ENCODE data around the gene WDR37. TPM values are rescaled to one million over a fixed set of nuclear protein-coding genes. Genes with fewer than 3 reads are reported as not detected.

Gene WDR37
- total and polyA plus RNA-seq, 5 experiments from 2014 or later, result 15.9 to 49.4 (median 21.6) TPM

DNA sequence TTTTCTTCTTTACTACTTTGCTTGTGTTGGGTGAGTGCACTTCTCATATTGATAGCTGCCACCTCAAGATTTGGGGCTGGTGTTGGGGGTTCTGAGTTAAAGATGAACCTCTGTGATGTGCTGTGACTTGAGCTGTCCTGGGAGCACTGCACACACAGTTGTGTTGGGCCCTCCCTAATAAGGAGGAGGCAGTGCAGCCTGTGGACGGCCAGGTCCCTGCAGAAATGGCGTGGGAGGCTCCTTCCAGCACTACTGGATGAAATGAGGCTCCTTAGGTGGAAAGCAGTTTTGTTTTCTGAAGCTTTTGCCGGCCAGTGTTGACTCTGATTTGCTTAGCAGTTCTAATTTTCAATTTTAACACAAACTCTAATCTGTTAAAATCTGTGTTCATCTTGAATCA, 44.0 kb downstream of the WDR37 start:
- Mint-ChIP-seq H3K4me3 (no peak overlapping the region), H3K27ac (peak overlapping the region in 6 of 10 donors; percentile 15 to 72 (median 60)), H3K27me3 (no peaks in the 10 kb centered on the region), H3K36me3 (peaks cover 0 to 43% (median 6%) of the 10 kb centered on the region in 3 donors), H3K4me1 (peaks cover 14 to 28% (median 20%) of the 10 kb centered on the region in 4 donors), H3K9me3 (no peaks in the 10 kb centered on the region)
- POLR2A ChIA-PET, result no interaction called here
- DNase-seq, result no peak
- ATAC-seq, result no peak

DNA sequence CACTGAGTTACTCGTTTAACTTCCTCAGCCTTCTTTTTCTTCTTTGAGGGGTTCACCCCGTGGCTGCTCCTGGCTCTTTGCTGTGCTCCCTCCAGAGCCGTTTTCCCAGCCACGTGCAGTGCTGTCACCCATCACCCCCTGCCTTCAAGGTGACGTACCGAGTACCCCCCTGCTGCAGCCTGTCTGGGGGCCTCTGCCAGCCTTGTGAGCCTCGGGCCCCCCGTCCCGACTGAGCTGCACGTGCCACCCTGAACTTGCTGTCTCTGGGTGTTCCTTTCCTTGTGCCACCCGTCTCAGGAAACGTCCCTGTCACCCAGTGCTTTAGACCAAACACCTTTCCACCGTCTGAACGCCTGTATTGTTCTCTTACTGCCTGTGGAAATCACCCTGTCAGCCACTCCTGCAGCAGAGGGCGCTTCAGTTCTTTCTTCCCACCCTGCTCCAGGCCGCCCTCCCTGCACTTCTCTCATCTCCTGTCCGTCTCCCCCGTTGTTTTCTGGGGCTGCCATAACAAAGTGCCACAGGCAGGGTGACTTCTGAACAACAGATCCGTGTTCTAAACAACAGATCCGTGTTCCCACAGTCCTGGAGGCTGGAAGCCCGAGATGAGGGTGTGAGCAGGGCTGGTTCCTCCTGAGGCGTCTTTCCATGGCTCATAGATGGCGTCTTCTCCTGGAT, 44.6 kb downstream of the WDR37 start:
- H3K27ac Mint-ChIP-seq, result peak overlapping the region in 8 of 10 donors; percentile 19 to 78 (median 58)
- ATAC-seq (no peak), DNase-seq (no peak)
- peaks cover 0 to 49% (median 9%) of the 10 kb centered on the region in 3 donors for H3K36me3 Mint-ChIP-seq
- POLR2A ChIA-PET, result no interaction called here
- H3K4me1 Mint-ChIP-seq, result peaks cover 14 to 28% (median 20%) of the 10 kb centered on the region in 4 donors
- H3K27me3 Mint-ChIP-seq, result no peaks in the 10 kb centered on the region
- H3K4me3 Mint-ChIP-seq, result no peak overlapping the region
- H3K9me3 Mint-ChIP-seq, result no peaks in the 10 kb centered on the region

DNA sequence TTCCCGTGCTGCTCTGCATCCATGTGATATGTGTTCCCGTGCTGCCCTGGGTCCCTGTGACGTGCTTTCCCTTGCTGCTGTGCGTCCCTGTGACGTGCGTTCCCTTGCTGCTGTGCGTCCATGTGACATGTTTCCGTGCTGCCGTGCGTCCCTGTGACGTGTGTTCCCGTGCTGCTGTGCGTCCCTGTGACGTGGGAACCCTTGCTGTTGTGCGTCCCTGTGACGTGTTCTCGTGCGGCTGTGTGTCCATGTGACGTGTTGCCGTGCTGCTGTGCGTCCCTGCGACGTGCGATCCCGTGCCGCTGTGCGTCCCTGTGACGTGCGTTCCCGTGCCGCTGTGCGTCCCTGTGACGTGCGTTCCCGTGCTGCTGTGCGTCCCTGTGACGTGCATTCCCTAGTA, 45.8 kb downstream of the WDR37 start:
- DNase-seq, result no peak
- H3K4me3 Mint-ChIP-seq, result no peak overlapping the region

DNA sequence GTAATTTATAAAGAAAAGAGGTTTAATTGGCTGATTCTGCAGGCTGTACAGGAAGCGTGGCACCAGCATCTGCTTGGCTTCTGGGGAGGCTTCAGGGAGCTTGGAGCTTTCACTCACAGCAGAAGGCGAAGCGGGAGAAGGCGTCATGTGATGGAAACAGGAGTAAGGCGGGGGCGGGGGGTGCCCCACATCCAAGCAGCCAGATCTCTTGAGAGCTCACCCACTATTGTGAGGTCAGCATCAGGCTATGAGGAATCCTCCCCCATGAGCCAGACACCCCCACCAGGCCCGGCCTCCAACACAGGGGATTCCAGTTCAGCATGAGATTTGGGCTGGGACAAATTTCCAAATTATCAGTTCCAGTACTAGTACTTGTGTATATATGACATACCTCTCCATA, 46.2 kb downstream of the WDR37 start:
- POLR2A ChIA-PET, result no interaction called here
- H3K36me3 Mint-ChIP-seq, result peaks cover 0 to 65% (median 13%) of the 10 kb centered on the region in 3 donors
- H3K9me3 Mint-ChIP-seq, result no peaks in the 10 kb centered on the region
- H3K4me1 Mint-ChIP-seq, result peaks cover 16 to 29% (median 21%) of the 10 kb centered on the region in 4 donors
- ATAC-seq, result no peak
- DNase-seq, result no peak
- H3K4me3 Mint-ChIP-seq, result no peak overlapping the region
- H3K27ac Mint-ChIP-seq, result peak overlapping the region in 7 of 10 donors; percentile 20 to 75 (median 48)
- H3K27me3 Mint-ChIP-seq, result no peaks in the 10 kb centered on the region

More for the DNA sequence above, 45.8 kb downstream of the WDR37 start:
- no peaks in the 10 kb centered on the region for H3K27me3 Mint-ChIP-seq
- H3K9me3 Mint-ChIP-seq, result no peaks in the 10 kb centered on the region
- H3K36me3 Mint-ChIP-seq, result peaks cover 0 to 61% (median 13%) of the 10 kb centered on the region in 3 donors
- peaks cover 16 to 28% (median 20%) of the 10 kb centered on the region in 4 donors for H3K4me1 Mint-ChIP-seq
- POLR2A ChIA-PET, result no interaction called here
- peak overlapping the region in 8 of 10 donors; percentile 20 to 75 (median 48) for H3K27ac Mint-ChIP-seq
- ATAC-seq, result no peak

DNA sequence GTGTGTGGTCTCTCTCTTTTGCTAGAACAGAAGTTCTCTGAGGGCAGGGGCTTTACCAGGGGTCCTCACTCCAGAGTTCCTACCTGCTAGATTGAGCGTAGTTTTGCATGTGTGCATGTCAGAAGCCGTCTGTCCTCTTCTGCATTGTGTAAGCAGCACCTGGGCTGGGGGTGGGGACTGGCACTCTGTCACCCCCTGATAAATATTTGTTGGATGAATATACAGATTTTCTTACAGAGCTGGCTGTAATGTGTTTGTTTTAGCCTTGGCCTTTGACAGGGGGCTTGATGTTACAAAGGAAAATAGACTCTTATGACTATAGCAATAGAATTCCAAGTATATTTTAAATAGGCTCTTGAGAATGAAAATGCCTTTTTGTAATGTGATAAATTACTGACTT, 46.6 kb downstream of the WDR37 start:
- POLR2A ChIA-PET, result no interaction called here
- peak overlapping the region in 5 of 10 donors; percentile 38 to 75 (median 51) for H3K27ac Mint-ChIP-seq

DNA sequence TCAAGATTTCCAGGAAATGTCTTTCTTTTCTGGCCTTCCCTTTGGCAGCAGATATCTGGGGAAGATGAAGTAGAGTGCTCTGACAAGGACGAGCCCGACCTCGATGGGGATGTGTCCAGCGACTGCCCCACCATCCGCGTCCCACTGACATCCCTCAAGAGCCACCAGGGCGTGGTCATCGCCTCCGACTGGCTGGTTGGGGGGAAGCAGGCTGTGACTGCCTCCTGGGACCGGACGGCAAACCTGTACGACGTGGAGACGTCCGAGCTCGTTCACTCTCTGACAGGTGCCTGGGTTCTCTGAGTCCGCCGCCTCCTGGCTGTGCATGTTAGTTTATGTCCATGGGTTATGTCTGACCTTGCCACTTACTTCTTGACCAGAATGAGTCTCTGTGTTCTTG, 47.4 kb downstream of the WDR37 start:
- no peaks in the 10 kb centered on the region for H3K27me3 Mint-ChIP-seq
- no peaks in the 10 kb centered on the region for H3K9me3 Mint-ChIP-seq
- peaks cover 0 to 77% (median 18%) of the 10 kb centered on the region in 3 donors for H3K36me3 Mint-ChIP-seq
- peaks cover 19 to 38% (median 27%) of the 10 kb centered on the region in 4 donors for H3K4me1 Mint-ChIP-seq
- peak overlapping the region in 2 of 10 donors; percentile 4 to 51 for H3K27ac Mint-ChIP-seq
- ATAC-seq (no peak), DNase-seq (no peak)
- H3K4me3 Mint-ChIP-seq, result no peak overlapping the region
- POLR2A ChIA-PET, result no interaction called here

More for the DNA sequence above, 46.6 kb downstream of the WDR37 start:
- DNase-seq, result no peak
- ATAC-seq, result no peak
- H3K27me3 Mint-ChIP-seq, result no peaks in the 10 kb centered on the region
- H3K4me3 Mint-ChIP-seq, result no peak overlapping the region
- H3K4me1 Mint-ChIP-seq, result peaks cover 16 to 33% (median 24%) of the 10 kb centered on the region in 4 donors
- no peaks in the 10 kb centered on the region for H3K9me3 Mint-ChIP-seq
- peaks cover 0 to 70% (median 15%) of the 10 kb centered on the region in 3 donors for H3K36me3 Mint-ChIP-seq

DNA sequence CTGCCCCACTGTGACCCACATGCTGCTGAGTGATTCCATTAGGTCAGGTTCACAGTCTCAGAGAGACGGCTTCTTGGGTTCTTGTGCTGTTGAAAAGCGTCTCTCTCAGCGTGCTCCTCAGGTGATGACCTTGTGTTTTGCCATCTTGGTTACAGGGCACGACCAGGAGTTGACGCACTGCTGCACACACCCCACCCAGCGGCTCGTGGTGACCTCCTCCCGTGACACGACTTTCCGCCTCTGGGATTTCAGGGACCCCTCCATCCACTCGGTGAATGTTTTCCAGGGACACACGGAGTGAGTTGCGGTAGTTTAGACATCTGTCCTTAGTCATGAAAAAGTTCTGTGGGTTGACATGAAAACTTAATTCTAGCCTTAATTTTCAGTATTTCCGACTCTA, 48.8 kb downstream of the WDR37 start:
- Mint-ChIP-seq H3K9me3 (no peaks in the 10 kb centered on the region), H3K4me3 (no peak overlapping the region), H3K36me3 (peaks cover 0 to 86% (median 24%) of the 10 kb centered on the region in 3 donors), H3K27me3 (no peaks in the 10 kb centered on the region), H3K27ac (peak overlapping the region in 5 of 10 donors; percentile 3 to 71 (median 29)), H3K4me1 (peaks cover 12 to 40% (median 25%) of the 10 kb centered on the region in 4 donors)
- ATAC-seq (no peak), DNase-seq (no peak)
- POLR2A ChIA-PET, result no interaction called here

DNA sequence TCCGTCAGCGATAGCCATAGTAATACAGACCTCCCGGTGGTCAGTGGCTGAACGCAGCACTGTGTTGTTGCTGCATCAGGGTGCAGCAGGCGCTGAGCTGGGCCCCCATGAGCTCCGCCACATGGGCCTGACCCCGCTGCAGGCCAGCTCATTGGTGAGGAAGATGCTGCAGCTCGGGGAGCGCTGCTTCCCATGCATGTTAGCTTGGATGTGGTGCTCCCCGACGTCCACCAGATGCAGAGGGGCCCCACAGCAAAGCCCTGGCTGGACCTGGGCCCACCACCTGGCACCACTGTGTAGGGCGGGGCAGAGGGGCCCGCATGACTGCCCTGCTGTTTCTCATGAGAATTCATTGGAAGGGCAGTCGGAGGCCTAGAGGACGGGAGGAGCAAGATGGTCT, 50.8 kb downstream of the WDR37 start:
- Mint-ChIP-seq H3K4me1 (peaks cover 27 to 43% (median 32%) of the 10 kb centered on the region in 4 donors), H3K9me3 (no peaks in the 10 kb centered on the region), H3K36me3 (peaks cover 0 to 91% (median 29%) of the 10 kb centered on the region in 3 donors), H3K27me3 (no peaks in the 10 kb centered on the region), H3K27ac (peak overlapping the region in 3 of 10 donors; percentile 50 to 94 (median 71)), H3K4me3 (no peak overlapping the region)
- POLR2A ChIA-PET, result no interaction called here
- DNase-seq (no peak), ATAC-seq (no peak)

DNA sequence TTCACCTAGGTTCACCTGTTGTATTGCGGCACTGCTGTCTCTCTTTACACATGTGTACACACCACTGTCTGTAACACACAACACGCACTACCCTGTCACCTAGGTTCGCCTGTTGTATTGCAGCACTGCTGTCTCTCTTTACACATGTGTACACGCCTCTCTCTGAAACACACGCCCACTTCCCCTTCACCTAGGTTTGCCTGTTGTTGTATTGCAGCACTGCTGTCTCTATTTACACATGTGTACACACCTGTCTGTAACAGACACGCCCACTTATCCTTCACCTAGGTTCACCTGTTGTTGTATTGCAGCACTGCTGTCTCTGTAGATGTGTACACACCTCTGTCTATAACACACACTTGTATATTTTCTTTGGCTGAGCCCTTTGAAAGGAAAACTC, 51.5 kb downstream of the WDR37 start:
- no peak overlapping the region for H3K4me3 Mint-ChIP-seq
- peaks cover 32 to 46% (median 36%) of the 10 kb centered on the region in 4 donors for H3K4me1 Mint-ChIP-seq
- no peak for ATAC-seq
- POLR2A ChIA-PET, result no interaction called here
- H3K36me3 Mint-ChIP-seq, result peaks cover 0 to 93% (median 30%) of the 10 kb centered on the region in 3 donors
- H3K9me3 Mint-ChIP-seq, result no peaks in the 10 kb centered on the region
- no peak for DNase-seq
- peak overlapping the region in 9 of 10 donors; percentile 24 to 94 (median 50) for H3K27ac Mint-ChIP-seq
- no peaks in the 10 kb centered on the region for H3K27me3 Mint-ChIP-seq

DNA sequence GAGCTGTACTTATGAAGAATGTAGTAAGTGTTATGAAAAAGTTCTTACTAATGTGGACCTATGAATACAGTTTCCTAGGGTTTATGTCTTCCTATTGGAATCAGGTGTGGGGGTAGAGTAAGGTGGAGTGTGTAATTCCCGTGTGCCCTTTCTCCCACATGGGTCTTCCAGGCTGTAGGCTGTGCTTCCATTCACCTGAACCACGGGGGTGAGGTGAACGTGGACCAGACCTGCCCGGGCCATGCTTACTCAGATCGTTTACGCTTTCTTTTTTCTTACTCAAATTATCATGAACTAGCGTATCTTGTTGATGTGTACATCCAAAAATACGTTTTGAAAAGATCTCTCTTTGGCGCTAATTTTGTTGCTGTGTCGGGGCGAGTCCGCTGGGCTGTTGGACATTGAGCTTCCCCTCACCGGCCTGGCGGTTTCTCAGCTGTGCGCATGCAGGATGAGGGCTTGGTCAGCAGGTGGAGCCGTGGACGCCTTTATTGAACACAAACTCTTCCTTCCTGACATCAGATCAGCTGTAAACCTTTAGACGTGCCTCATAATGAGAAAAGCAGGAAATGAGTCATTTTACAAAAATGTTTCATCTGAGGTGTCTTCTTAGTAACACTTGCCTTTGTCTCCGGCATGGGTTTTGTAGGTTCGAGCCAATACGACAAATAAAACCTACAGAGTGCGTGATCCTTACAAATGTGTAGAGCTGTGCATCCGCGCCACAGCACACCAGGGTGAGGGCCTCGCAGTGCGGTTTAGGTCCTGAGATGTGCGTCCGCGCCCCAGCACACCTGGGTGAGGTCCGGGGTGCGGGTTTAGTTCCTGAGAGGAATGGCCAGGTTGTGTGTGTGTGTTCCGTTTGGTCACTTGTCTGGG, 53.8 kb downstream of the WDR37 start:
- peaks cover 4 to 93% (median 32%) of the 10 kb centered on the region in 3 donors for H3K36me3 Mint-ChIP-seq
- H3K4me3 Mint-ChIP-seq, result peak overlapping the region; percentile 29 to 73 (median 60)
- DNase-seq, result peak; percentile 50 to 86 (median 66)

DNA sequence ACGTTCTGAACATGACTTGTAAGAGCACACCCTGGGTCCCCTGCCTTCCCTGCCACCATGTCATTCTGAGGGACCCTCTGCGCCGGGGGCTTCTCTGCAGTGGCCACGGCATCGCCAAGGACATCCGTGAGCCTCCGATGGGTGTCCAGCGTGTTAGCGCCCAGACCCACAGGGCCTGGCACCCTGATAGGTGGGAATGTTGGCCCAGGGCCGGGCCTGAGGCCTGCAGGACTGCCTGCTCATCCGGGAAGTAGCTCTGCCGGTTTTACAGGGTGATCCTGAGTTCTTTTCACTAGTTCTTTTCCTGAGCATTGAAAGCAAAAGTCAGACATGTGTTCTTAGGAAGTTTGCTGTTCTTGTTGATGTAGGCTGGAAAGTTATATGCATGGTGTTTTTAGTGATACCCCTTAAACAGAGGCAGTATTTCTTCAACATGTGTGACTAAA, 54.5 kb downstream of the WDR37 start:
- no peaks in the 10 kb centered on the region for H3K9me3 Mint-ChIP-seq
- DNase-seq, result no peak
- no peak for ATAC-seq
- H3K4me3 Mint-ChIP-seq, result peak overlapping the region in 9 of 10 donors; percentile 32 to 73 (median 57)
- POLR2A ChIA-PET, result interaction anchor here (0.6 kb wide), 1 partner anchor 1934 kb away, joined by 5 read pairs; no protein-coding TSS in a partner anchor
- peak overlapping the region; percentile 89 to 97 (median 94) for H3K27ac Mint-ChIP-seq
- H3K36me3 Mint-ChIP-seq, result peaks cover 4 to 93% (median 27%) of the 10 kb centered on the region in 3 donors
- H3K4me1 Mint-ChIP-seq, result peaks cover 36 to 54% (median 44%) of the 10 kb centered on the region in 4 donors
- H3K27me3 Mint-ChIP-seq, result no peaks in the 10 kb centered on the region

More for the DNA sequence above, 53.8 kb downstream of the WDR37 start:
- Mint-ChIP-seq H3K27ac (peak overlapping the region; percentile 89 to 97 (median 94)), H3K27me3 (no peaks in the 10 kb centered on the region), H3K9me3 (no peaks in the 10 kb centered on the region), H3K4me1 (peaks cover 36 to 54% (median 42%) of the 10 kb centered on the region in 4 donors)
- ATAC-seq, result peak; percentile 95 to 96
- POLR2A ChIA-PET, result no interaction called here

DNA sequence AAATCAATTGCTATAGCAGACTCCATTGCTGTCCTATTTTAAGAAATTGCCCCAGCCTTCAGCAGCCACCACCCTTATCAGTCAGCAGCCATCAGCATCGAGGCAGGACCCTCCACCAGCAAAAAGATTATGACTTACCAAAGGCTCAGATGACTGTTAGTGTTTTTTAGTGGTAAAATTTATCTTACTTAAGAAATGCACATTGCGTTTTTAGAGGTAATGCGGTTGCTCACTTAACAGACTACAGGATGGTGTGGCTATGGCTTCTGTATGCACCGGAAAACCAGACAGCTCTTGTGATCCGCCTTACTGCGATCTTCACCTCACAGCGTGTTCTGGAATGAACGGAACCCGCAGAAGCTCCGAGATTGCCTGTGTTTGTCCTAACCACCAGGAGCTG, 58.1 kb downstream of the WDR37 start:
- ATAC-seq (no peak), DNase-seq (no peak)
- Mint-ChIP-seq H3K27ac (peak overlapping the region in 3 of 10 donors; percentile 48 to 94 (median 57)), H3K36me3 (peaks cover 4 to 84% (median 25%) of the 10 kb centered on the region in 3 donors), H3K9me3 (peaks cover 0 to 8% (median 0%) of the 10 kb centered on the region in 9 donors), H3K4me3 (no peak overlapping the region), H3K27me3 (no peaks in the 10 kb centered on the region), H3K4me1 (peaks cover 43 to 69% (median 59%) of the 10 kb centered on the region in 4 donors)
- POLR2A ChIA-PET, result no interaction called here
